ENCODE results near the gene NTM.

- no peak for TF ChIP-seq CTCF (IDR thresholded peaks at IDR 0.05; ENCODE audit: low read length)
- TF ChIP-seq EZH2 (IDR thresholded peaks at IDR 0.05; ENCODE audit: borderline replicate concordance, low read length) = no peak
Measured at GRCh38 chr11:131837562-131837961, 467.1 kb downstream of the NTM start.

All from OCI-LY1 (cell line).